Measurements from ENCODE around the gene MPG.

Gene MPG

GRCh38 chr16:85865-86264 lies 7.8 kb downstream of the MPG start:
- DNase-seq: no peak

GRCh38 chr16:86483-86952 lies 8.5 kb downstream of the MPG start:
- no peak for DNase-seq

- DNase-seq: no peak
Measured at GRCh38 chr16:88613-89012, 10.6 kb downstream of the MPG start.

- no peak for DNase-seq
Measured at GRCh38 chr16:89391-90302, 11.6 kb downstream of the MPG start.

- peak; percentile 93 for DNase-seq
Measured at GRCh38 chr16:91484-91883, 13.5 kb downstream of the MPG start.

GRCh38 chr16:92431-93339 lies 14.7 kb downstream of the MPG start:
- peak; percentile 28 for DNase-seq

- no peak for DNase-seq
Measured at GRCh38 chr16:94918-95265, 16.9 kb downstream of the MPG start.

GRCh38 chr16:96935-97381 lies 18.9 kb downstream of the MPG start:
- peak; percentile 56 for DNase-seq

GRCh38 chr16:97822-98221 lies 19.8 kb downstream of the MPG start:
- no peak for DNase-seq

GRCh38 chr16:100989-101388 lies 23.0 kb downstream of the MPG start:
- DNase-seq: no peak

GRCh38 chr16:101586-101985 lies 23.6 kb downstream of the MPG start:
- no peak for DNase-seq

- DNase-seq: no peak
Measured at GRCh38 chr16:102060-102855, 24.2 kb downstream of the MPG start.

- DNase-seq: no peak
Measured at GRCh38 chr16:104355-104754, 26.3 kb downstream of the MPG start.

- DNase-seq: no peak
Measured at GRCh38 chr16:104928-105327, 26.9 kb downstream of the MPG start.

GRCh38 chr16:105521-105920 lies 27.5 kb downstream of the MPG start:
- no peak for DNase-seq

GRCh38 chr16:106623-107324 lies 28.7 kb downstream of the MPG start:
- peak; percentile 67 for DNase-seq

GRCh38 chr16:112153-112840 lies 34.3 kb downstream of the MPG start:
- DNase-seq: no peak

- DNase-seq: no peak
Measured at GRCh38 chr16:114327-114726, 36.3 kb downstream of the MPG start.

GRCh38 chr16:116015-116414 lies 38.0 kb downstream of the MPG start:
- DNase-seq: no peak

GRCh38 chr16:117379-118365 lies 39.6 kb downstream of the MPG start:
- DNase-seq: peak; percentile 45

Data from NCI-H2029 treated with DMSO at 0.1 percent for 48 hours (cell line).